ENCODE results near the gene WWTR1.
A peak's percentile ranks its signal among the peaks of the same experiment; 100 is the strongest.

Gene WWTR1

DNA sequence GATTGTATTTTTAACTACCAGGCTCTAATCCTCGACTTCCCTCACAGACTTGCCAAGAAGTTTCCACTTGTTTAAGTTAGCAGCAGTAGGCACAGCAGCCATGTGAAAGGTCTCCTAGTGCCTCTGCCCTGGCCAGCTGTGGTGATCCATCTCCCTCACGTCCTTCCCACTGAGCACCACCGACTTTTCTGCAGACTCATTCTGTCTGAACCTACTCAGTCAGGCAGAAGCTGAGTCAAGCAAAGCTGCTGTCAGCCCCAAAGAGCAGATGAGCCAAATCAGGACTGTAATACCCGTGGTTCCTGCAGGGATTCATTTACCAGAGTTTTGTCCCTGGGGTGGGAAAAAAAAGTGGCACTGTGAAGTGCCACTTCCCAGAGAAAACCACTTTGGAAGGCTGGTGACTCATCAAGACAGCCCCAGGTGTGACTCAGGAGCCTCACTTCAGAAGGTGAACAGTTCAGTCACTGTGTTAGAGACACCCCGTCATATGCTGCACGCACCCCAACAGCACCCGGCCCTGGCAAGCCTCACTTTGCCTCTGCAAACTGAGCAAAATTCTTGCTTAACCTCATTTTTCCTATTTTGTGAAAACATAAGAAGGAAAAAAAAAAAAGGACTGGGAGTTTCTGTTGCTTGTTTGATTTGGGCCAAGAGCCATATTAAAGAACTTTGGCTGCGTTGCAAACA is 76.0 kb downstream of the WWTR1 start:
- in situ Hi-C loops (cut with HindIII; ENCODE audit: low pct_ligation_motif_present, low sequenced_read_pairs): no loop called here

DNA sequence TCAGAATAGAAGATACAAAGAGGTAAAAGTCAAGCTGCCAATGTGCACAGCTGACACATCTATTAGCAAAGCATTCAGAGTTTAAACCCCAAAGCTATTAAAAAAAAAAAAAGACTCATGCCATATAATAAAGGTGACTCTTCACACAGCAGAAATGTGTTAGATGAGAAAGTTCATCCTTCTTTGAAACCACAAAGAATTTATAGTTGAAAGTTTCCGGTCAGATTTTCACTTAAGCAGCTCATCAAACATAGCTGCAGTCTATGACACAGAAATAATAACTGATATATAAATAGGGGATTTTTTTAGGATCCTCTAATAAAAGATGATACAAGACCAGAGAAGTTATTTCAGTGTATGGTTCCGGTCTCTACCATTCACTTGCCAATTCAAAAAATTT is 76.6 kb downstream of the WWTR1 start:
- Histone ChIP-seq H3K36me3 (replicated peaks) (no peaks in the 10 kb centered on the region), H3K27ac (peak overlapping the region; percentile 91), H3K4me3 (ENCODE audit: low read depth, low read length) (no peak overlapping the region), H3K27me3 (replicated peaks) (no peaks in the 10 kb centered on the region)
- in situ Hi-C loops (cut with HindIII; ENCODE audit: low pct_ligation_motif_present, low sequenced_read_pairs): no loop called here
- no peak for DNase-seq
- TF ChIP-seq CTCF (IDR thresholded peaks at IDR 0.05; ENCODE audit: low read depth, low read length, missing control alignments): no peak

More for the DNA sequence above, 76.0 kb downstream of the WWTR1 start:
- DNase-seq: peak; percentile 87
- Histone ChIP-seq H3K4me3 (ENCODE audit: low read depth, low read length) (no peak overlapping the region), H3K27me3 (replicated peaks) (no peaks in the 10 kb centered on the region), H3K27ac (peak overlapping the region; percentile 91), H3K36me3 (replicated peaks) (no peaks in the 10 kb centered on the region)
- no peak for TF ChIP-seq CTCF (IDR thresholded peaks at IDR 0.05; ENCODE audit: low read depth, low read length, missing control alignments)

GRCh38 chr3:149579838-149580542 is 77.8 kb downstream of the WWTR1 start:
- Histone ChIP-seq H3K4me3 (ENCODE audit: low read depth, low read length) (no peak overlapping the region), H3K36me3 (replicated peaks) (no peaks in the 10 kb centered on the region), H3K27ac (peak overlapping the region; percentile 91), H3K27me3 (replicated peaks) (no peaks in the 10 kb centered on the region)
- peak; percentile 56 for DNase-seq
- in situ Hi-C loops (cut with HindIII; ENCODE audit: low pct_ligation_motif_present, low sequenced_read_pairs): no loop called here
- TF ChIP-seq CTCF (IDR thresholded peaks at IDR 0.05; ENCODE audit: low read depth, low read length, missing control alignments): no peak

GRCh38 chr3:149579161-149579560 is 78.7 kb downstream of the WWTR1 start:
- DNase-seq: no peak
- H3K27ac ChIP-seq: peak overlapping the region; percentile 91
- H3K27me3 ChIP-seq (replicated peaks): no peaks in the 10 kb centered on the region
- H3K4me3 ChIP-seq (ENCODE audit: low read depth, low read length): no peak overlapping the region
- H3K36me3 ChIP-seq (replicated peaks): no peaks in the 10 kb centered on the region
- in situ Hi-C loops (cut with HindIII; ENCODE audit: low pct_ligation_motif_present, low sequenced_read_pairs): no loop called here
- TF ChIP-seq CTCF (IDR thresholded peaks at IDR 0.05; ENCODE audit: low read depth, low read length, missing control alignments): no peak

DNA sequence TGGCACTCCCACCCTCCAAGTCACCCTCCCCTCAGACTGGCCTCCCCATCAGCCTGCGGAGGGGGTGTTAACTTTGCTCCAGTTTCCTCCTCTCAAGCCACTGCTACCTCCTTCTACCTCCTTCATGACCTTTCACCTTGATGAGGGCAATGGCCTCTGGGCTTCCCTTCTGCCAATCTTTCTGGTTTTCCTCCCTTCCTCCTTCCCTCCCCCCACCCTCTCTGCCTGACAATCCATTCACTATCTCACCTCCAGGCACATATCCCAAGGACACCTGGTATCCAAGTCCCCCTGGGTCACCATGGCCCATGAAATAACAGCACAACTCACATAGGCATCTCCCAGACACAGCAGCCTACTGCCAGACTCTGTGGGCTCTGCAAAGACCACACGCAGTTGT is 80.0 kb downstream of the WWTR1 start:
- in situ Hi-C loops (cut with HindIII; ENCODE audit: low pct_ligation_motif_present, low sequenced_read_pairs): no loop called here
- H3K27ac ChIP-seq: peak overlapping the region; percentile 92
- no peaks in the 10 kb centered on the region for H3K27me3 ChIP-seq (replicated peaks)
- TF ChIP-seq CTCF (IDR thresholded peaks at IDR 0.05; ENCODE audit: low read depth, low read length, missing control alignments): no peak
- DNase-seq: no peak
- H3K36me3 ChIP-seq (replicated peaks): no peaks in the 10 kb centered on the region
- H3K4me3 ChIP-seq (ENCODE audit: low read depth, low read length): no peak overlapping the region

All from brain microvascular endothelial cell (primary cell).